GM21381 (cell line): Measurements from ENCODE around the gene KDM2A.
A peak's percentile ranks its signal among the peaks of the same experiment; 100 is the strongest.
"Not testable (repeated sequence)": the region's sequence is repeated elsewhere in the genome, so short reads cannot be mapped to it uniquely, and the experiment has no call there.

Experiments used
- ATAC-seq: cut with Tn5 transposase; IDR thresholded peaks from one replicate; pipeline ENCODE4 v1.9.1; 2021; ENCODE audit warnings: mild to moderate bottlenecking, moderate library complexity; ENCODE audit not compliant: unreplicated experiment

Gene KDM2A

GRCh38 chr11:67256477-67257135, 137.5 kb downstream of the KDM2A start:
- ATAC-seq = no peak

- no peak for ATAC-seq
Measured at GRCh38 chr11:67260406-67260805, 141.3 kb downstream of the KDM2A start.

- not testable (repeated sequence) for ATAC-seq
Measured at GRCh38 chr11:67260885-67261639, 142.0 kb downstream of the KDM2A start.

- ATAC-seq = no peak
Measured at GRCh38 chr11:67261640-67261945, 142.5 kb downstream of the KDM2A start.

GRCh38 chr11:67261946-67262681, 143.1 kb downstream of the KDM2A start:
- no peak for ATAC-seq

GRCh38 chr11:67262731-67263675, 143.9 kb downstream of the KDM2A start:
- no peak for ATAC-seq

- ATAC-seq = no peak
Measured at GRCh38 chr11:67264260-67264659, 145.2 kb downstream of the KDM2A start.

- no peak for ATAC-seq
Measured at GRCh38 chr11:67264877-67265632, 146.0 kb downstream of the KDM2A start.

GRCh38 chr11:67265633-67266448, 146.8 kb downstream of the KDM2A start:
- ATAC-seq = peak; percentile 36

GRCh38 chr11:67266449-67267187, 147.6 kb downstream of the KDM2A start, which contains the start of gene GRK2:
Gene GRK2 (plus strand): TSS chr11:67266473. CDS start chr11:67266700, 227 bp downstream.
- peak; percentile 0 for ATAC-seq

- ATAC-seq = no peak
Measured at GRCh38 chr11:67267188-67268080, 148.4 kb downstream of the KDM2A start.

- no peak for ATAC-seq
Measured at GRCh38 chr11:67268081-67268961, 149.3 kb downstream of the KDM2A start.

- ATAC-seq = no peak
Measured at GRCh38 chr11:67268962-67269268, 149.9 kb downstream of the KDM2A start.

- no peak for ATAC-seq
Measured at GRCh38 chr11:67269401-67270255, 150.6 kb downstream of the KDM2A start.

- no peak for ATAC-seq
Measured at GRCh38 chr11:67270256-67271204, 151.5 kb downstream of the KDM2A start.
